Urinary bladder (tissue), 4 donors: ENCODE results near the gene MSH3. TPM values are rescaled to one million over a fixed set of nuclear protein-coding genes. Genes with fewer than 3 reads are reported as not detected.

ENCODE experiments used
- DNase-seq: peaks from one replicate; pipeline ENCODE4 v3.0.0-alpha.2; 2015; ENCODE audit errors: extremely low spot score
- H3K27ac ChIP-seq: one replicate; pipeline ENCODE4 v1.5.1; 2013; ENCODE audit warnings: low read depth, mild to moderate bottlenecking, moderate library complexity
- H3K36me3 ChIP-seq: one replicate; pipeline ENCODE4 v1.6.1; 2013; ENCODE audit warnings: mild to moderate bottlenecking, moderate library complexity; ENCODE audit not compliant: insufficient read depth
- H3K4me1 ChIP-seq: one replicate; pipeline ENCODE4 v1.6.1; 2013; ENCODE audit warnings: mild to moderate bottlenecking, moderate library complexity; ENCODE audit not compliant: insufficient read depth
- H3K4me3 ChIP-seq: one replicate; pipeline ENCODE4 v1.5.1; 2013; ENCODE audit warnings: low read depth, low read length
- WGBS: extraction: QIAGEN DNeasy Blood & Tissue Kit; methylation state at CpG from one replicate; pipeline ENCODE4 v1.1.7; 2013; 5-methylcytosine and 5-hydroxymethylcytosine counted together
- polyA plus RNA-seq: library from polyadenylated mRNA; stranded (reverse); fragments of 200-250 nt; gene quantifications from one replicate; pipeline ENCODE4 v1.2.3, GENCODE V29; 2013
- total RNA-seq: library from RNA; depleted of rRNA; stranded (reverse); fragments of >200 nt; gene quantifications from one replicate; pipeline ENCODE4 v1.2.3, GENCODE V29; 2014
- donor health status: healthy with polysubstance abuse.
- donor health status: healthy.

Gene MSH3
- total and polyA plus RNA-seq, 2 donors: 5.5 to 33.8 TPM

- DNase-seq: no peak
- 91% methylated on average over 3 of the region's 3 CpGs for WGBS
- peaks cover 3% of the 10 kb centered on the region for H3K36me3 ChIP-seq
Measured at GRCh38 chr5:80852331-80853245, 198.1 kb downstream of the MSH3 start.

GRCh38 chr5:80853413-80853812 is 199.0 kb downstream of the MSH3 start:
- Histone ChIP-seq H3K36me3 (peaks cover 3% of the 10 kb centered on the region), H3K27ac (no peak overlapping the region), H3K4me1 (no peaks in the 10 kb centered on the region), H3K4me3 (no peak overlapping the region)
- DNase-seq: no peak
- 77% methylated on average over 2 of the region's 2 CpGs for WGBS

More at GRCh38 chr5:80852331-80853245, 198.1 kb downstream of the MSH3 start:
- no peaks in the 10 kb centered on the region for H3K4me1 ChIP-seq
- H3K4me3 ChIP-seq: no peak overlapping the region
- no peak overlapping the region for H3K27ac ChIP-seq

GRCh38 chr5:80854583-80854982 is 200.1 kb downstream of the MSH3 start:
- no peak overlapping the region for H3K27ac ChIP-seq
- H3K4me1 ChIP-seq: no peaks in the 10 kb centered on the region
- H3K4me3 ChIP-seq: no peak overlapping the region
- no peak for DNase-seq
- peaks cover 3% of the 10 kb centered on the region for H3K36me3 ChIP-seq
- 90% methylated on average over 2 of the region's 2 CpGs for WGBS

- Histone ChIP-seq H3K27ac (no peak overlapping the region), H3K4me1 (no peaks in the 10 kb centered on the region), H3K4me3 (no peak overlapping the region), H3K36me3 (peaks cover 5% of the 10 kb centered on the region)
- DNase-seq: no peak
- WGBS: 64% methylated on average over 2 of the region's 2 CpGs
Measured at GRCh38 chr5:80860924-80861613, 206.6 kb downstream of the MSH3 start.

- WGBS: 72% methylated on average over 3 of the region's 3 CpGs
- Histone ChIP-seq H3K4me3 (no peak overlapping the region), H3K4me1 (no peaks in the 10 kb centered on the region), H3K27ac (no peak overlapping the region), H3K36me3 (peaks cover 5% of the 10 kb centered on the region)
- DNase-seq: no peak
Measured at GRCh38 chr5:80863708-80864107, 209.3 kb downstream of the MSH3 start.

GRCh38 chr5:80864109-80864508 is 209.7 kb downstream of the MSH3 start:
- 83% methylated on average over 1 of the region's 1 CpG for whole genome bisulfite sequencing
- DNase-seq: no peak

GRCh38 chr5:80864706-80865435 is 210.4 kb downstream of the MSH3 start:
- no peak overlapping the region for H3K4me3 ChIP-seq
- DNase-seq: no peak
- H3K4me1 ChIP-seq: no peaks in the 10 kb centered on the region
- 91% methylated on average over 3 of the region's 3 CpGs for WGBS
- peaks cover 5% of the 10 kb centered on the region for H3K36me3 ChIP-seq
- H3K27ac ChIP-seq: no peak overlapping the region

More at GRCh38 chr5:80864109-80864508, 209.7 kb downstream of the MSH3 start:
- Histone ChIP-seq H3K27ac (no peak overlapping the region), H3K4me1 (no peaks in the 10 kb centered on the region), H3K36me3 (peaks cover 5% of the 10 kb centered on the region), H3K4me3 (no peak overlapping the region)

GRCh38 chr5:80865551-80865950 is 211.1 kb downstream of the MSH3 start:
- DNase-seq: no peak
- 95% methylated on average over 2 of the region's 2 CpGs for WGBS
- H3K4me3 ChIP-seq: no peak overlapping the region
- peaks cover 5% of the 10 kb centered on the region for H3K36me3 ChIP-seq
- H3K4me1 ChIP-seq: no peaks in the 10 kb centered on the region
- no peak overlapping the region for H3K27ac ChIP-seq

- Histone ChIP-seq H3K36me3 (peaks cover 5% of the 10 kb centered on the region), H3K4me1 (no peaks in the 10 kb centered on the region), H3K27ac (no peak overlapping the region), H3K4me3 (no peak overlapping the region)
- WGBS: 92% methylated on average over 2 of the region's 2 CpGs
- DNase-seq: no peak
Measured at GRCh38 chr5:80866371-80866770, 211.9 kb downstream of the MSH3 start.

GRCh38 chr5:80867233-80867632 is 212.8 kb downstream of the MSH3 start:
- Histone ChIP-seq H3K36me3 (peaks cover 5% of the 10 kb centered on the region), H3K4me3 (no peak overlapping the region), H3K4me1 (no peaks in the 10 kb centered on the region), H3K27ac (no peak overlapping the region)
- no peak for DNase-seq

- H3K4me3 ChIP-seq: no peak overlapping the region
- H3K4me1 ChIP-seq: no peaks in the 10 kb centered on the region
- no peak for DNase-seq
- H3K27ac ChIP-seq: no peak overlapping the region
- peaks cover 4% of the 10 kb centered on the region for H3K36me3 ChIP-seq
- WGBS: 56% methylated on average over 3 of the region's 3 CpGs
Measured at GRCh38 chr5:80870442-80870841, 216.0 kb downstream of the MSH3 start.

GRCh38 chr5:80871541-80871961 is 217.1 kb downstream of the MSH3 start:
- Histone ChIP-seq H3K4me3 (no peak overlapping the region), H3K4me1 (no peaks in the 10 kb centered on the region), H3K36me3 (peaks cover 4% of the 10 kb centered on the region), H3K27ac (no peak overlapping the region)
- no peak for DNase-seq
- 85% methylated on average over 4 of the region's 4 CpGs for WGBS

GRCh38 chr5:80874162-80874561 is 219.7 kb downstream of the MSH3 start:
- no peak overlapping the region for H3K27ac ChIP-seq
- WGBS: 93% methylated on average over 2 of the region's 2 CpGs

More at GRCh38 chr5:80874162-80874561, 219.7 kb downstream of the MSH3 start:
- Histone ChIP-seq H3K36me3 (peaks cover 4% of the 10 kb centered on the region), H3K4me1 (no peaks in the 10 kb centered on the region), H3K4me3 (no peak overlapping the region)
- no peak for DNase-seq
